Activated CD4-positive, alpha-beta T cell treated with anti-CD3 and anti-CD28 coated beads for 1 hour (primary cell): Measurements from ENCODE around the gene POLD2.
"Not testable (repeated sequence)": the region's sequence is repeated elsewhere in the genome, so short reads cannot be mapped to it uniquely, and the experiment has no call there.

Source experiments
- DNase-seq: peaks from one replicate; pipeline ENCODE4 v3.0.0-alpha.2; 2020

The POLD2 gene

DNA sequence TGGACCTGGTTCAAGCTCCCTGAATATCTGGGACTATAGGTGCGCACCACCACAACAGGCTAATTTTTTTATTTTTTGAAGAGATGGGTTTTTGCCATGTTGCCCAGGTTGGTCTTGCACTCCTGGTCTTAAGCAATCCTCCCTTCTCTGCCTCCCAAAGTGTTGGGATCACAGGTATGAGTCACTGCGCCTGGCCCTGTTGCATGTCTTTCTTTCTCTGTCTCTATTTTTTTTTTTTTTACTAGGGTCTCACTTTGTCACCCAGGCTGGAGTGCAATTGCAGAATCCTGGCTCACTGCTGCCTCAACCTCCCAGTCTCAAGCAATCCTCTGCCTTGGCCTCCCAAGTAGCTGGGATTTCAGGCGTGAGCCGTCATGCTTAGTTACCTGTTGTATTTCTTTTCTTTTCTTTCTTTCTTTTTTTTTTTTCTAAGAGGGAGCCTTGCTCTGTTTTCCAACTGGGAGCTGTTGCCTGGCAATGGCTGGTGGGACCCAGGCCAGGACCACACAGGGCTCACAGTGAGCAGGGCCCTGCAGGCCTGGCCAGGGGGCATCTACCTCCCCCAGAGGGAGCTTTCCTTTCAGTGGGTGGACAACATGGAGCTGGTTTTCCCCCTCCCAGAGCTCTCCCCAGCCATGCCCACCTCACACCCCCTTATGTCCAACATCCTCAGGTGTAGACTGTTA is 11.7 kb upstream of the POLD2 start:
- DNase-seq: no peak

DNA sequence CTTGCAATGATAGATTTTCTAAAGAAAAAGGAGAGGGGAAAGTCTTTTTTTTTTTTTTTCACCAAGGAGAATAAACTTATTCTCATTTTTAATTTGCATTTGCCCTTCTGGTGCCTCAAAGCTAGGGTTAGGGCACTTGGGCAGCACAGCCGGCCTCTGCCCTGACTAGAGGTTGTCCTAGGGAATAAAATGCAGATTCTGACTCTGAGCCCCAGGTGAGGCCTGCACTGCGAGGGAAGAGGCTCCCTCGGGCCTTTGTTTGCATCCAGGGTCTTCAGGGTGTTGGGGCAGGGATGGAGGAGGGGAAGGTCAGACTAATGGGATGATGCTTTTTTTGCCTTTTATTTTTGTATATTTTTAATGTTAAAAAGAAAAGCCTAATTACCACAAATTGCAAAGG is 9.9 kb upstream of the POLD2 start:
- no peak for DNase-seq

DNA sequence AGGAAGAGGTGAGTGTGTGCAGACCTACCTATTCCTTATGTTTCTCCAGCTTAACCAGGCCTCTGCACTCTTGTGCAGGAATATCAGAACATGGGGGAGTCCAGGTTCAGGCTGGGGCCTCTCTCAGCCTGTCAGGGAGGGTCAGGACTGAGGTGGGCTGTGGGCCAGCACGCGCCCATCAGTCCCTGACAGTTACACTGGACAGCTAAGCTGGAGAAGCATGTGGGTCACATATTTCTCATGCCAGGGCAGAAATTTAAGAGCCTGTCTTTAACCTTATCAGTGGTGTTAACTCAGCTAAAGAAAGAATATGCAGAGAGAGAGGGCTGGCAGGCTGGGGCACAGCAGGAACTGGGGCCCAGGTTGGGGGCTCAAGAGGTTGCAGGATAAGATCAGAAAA is 8.7 kb upstream of the POLD2 start:
- no peak for DNase-seq

DNA sequence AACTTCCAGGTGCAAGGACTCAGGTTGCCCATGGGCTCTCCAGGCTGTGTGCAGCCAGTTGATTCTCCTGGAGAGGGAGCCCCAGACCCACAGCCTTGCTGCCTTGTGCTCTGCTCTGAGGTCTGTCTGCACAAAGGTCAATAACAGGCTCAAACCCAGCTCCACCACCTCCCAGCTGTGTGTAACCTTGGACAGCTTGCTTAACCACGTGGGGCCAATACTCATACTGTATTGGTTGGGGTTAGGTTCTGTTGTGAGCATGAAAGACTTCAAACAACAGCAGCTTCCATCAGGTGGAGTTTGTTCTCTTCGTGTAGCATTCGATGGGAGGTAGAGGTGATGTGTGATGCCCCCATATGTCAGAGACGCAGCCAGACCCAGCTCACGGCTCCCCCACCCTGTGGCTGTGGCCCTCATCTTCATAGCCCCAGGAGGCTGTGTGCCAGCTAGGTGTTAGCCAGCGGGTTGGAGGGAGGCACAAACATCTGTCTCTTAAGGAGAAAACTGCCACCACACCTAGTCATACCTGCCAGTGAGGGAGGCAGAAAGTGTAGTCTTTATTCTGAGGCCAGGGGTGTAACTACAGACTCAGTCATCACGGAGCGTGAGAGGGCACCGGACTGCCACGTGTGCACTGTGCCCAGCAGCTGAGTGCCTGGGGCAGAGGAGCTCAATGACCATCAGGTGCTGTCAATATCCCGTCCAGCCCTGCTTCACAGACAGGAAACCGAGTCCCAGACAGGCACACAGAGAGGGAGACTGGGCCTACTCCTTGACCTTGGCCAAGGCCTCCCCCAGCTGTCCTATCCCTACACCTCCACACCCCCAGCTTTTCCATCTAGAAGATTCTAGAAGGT is 8.1 kb upstream of the POLD2 start:
- DNase-seq: no peak

DNA sequence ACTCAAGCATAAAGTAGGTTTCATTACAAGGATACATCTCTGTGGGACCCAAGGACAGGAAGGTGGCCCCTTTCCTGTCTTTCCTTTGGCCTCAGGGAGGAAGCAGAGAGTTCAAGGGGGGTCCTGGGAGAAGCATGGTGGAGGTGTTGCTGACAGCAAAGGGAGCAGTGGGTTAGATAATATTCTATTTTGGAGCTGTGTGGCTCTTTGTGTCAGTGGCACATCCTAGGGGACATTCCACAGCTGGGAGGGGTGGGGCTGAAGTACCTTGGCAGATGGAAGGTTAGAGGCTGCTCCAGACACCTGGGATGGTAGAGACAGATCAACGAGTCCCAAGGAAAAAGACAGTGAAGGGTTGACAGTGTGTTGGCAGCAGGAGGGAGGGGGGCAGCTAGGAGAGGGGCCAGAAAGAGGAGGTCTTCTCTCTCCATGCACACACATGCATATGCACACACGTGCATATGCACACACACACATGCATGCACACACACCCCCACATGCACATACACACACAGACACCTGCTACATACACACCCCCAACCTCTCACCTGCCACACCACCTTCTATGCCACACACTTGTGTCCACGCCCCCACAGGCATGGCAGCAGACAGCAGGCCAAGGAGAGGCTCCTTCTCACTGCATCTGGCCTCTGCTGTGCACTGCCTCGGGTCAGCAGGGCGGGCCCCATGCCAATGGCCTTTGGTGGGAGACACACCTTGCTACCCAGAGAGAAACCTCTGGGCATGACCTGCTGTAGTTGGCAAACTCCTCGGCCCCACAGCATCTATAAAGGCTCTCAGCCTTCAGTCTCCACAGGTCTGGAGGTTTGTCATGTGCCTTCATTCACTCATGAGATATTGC is 5.6 kb upstream of the POLD2 start:
- DNase-seq: no peak

DNA sequence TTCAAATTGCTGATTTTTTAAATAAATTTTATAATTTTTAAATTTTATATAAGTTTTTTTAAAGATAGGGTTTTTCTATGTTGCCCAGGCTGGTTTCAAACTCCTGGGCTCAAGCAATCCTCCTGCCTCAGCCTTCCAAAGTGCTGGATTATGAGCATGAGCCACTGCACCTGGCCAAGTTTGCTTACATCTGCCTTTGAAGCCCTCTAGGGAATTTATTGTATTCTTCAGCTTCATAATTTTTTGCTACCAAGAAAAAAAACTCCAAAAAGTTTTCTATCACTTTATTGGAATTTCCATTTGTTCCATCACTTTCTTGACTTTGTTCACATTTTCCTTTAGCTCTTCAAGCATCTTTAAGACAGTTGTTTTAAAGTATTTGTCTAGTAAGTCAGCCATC is 3.8 kb upstream of the POLD2 start:
- DNase-seq: no peak

DNA sequence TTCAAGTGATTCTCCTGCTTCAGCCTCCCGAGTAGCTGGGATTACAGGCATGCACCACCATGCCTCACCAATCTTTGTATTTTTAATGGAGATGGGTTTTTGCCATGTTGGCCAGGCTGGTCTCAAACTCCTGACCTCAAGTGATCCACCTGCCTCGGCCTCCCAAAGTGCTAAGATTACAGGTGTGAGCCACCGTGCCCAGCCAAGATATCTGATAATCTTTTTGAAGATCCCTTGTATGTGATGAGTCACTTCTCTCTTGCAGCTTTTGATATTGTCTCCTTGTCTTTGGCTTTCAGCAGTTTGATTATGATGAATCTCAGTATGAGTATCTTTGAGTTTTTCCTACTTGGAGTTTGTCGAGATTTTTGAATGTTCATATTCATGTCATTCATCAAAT is 3.2 kb upstream of the POLD2 start:
- DNase-seq: not testable (repeated sequence)

DNA sequence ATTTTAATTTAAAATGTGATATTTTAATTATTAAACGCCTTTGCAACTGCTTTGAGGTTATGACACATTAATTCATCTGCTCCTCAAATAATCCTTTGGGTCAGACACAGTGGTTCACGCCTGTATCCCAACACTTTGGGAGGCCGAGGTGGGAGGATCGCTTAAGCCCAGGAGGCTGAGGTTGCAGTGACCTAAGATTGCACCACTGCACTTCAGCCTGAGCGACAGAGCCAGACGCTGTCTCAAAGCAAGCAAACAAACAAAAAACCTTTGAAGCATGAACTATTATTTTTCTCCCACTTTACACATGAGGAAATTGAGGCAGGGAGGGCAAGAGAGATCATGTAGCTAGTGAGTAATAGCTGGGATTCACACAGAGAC is 1.5 kb upstream of the POLD2 start:
- DNase-seq: no peak

DNA sequence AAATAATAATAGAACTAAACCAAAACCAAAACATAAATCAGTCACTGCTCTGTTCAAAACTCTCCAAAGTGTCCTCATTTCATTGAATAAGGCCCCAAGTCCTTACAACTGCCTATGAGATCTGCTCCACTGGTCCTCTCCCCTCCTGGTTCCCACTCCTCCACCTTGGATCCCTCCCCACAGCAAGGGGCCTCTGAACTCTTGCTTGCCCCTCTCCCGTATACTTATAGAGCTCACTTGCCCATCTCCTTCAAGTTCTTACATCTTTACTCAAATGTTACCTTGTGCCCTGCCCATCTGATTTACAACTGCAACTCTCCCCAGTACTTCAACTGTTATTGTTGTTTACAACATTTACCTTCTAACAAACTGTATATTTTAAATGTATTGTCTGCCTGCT is 819 bp downstream of the POLD2 start:
- no peak for DNase-seq

DNA sequence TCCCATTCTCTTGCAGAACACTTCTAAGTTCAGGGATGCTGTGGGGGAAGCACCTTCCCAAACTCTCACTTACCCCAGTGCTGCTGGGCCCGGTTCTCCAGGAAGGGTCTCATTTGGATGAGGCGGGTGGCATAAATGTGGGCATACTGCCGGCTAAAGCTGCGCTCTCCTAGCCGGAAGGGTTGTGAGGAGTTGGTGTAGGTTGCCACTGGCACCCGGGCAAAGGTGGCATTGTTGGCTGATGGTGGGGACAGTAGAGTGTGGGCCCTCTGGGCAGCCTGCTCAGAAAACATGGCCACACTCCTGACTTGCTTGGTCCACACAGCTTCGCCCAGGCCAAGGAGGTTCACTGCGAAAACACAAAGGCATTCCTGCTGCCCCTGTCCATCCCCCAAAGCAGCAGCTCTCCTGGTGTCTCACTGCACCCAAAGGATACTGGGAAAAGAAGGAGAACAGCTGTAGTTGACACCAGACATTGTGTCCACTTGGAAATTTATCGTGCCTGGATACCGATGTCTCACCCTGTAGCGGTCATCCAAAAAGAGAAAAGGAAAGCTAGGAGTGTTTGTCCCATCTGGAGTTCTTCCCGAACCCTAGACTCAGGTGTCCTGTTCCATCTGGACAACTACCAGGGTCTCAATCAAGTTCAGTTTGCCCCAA is 1.5 kb downstream of the POLD2 start:
- no peak for DNase-seq

DNA sequence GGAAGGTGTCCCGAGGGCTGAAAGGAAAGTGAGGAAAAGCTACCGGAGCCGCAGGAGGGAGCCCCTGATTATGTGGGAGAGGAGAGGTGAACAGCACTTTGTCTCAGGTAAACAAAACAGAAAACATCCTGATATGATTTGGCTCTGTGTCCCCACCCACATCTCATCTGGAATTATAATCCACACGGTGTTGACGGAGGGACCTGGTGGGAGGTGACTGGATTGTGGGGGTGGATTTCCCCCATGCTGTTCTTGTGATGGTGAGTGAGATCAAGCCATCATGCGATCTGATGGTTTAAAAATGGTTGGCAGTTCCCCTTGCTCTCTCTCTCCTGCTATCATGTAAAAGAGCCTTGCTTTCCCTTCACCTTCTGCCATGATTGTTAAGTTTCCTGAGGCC is 3.0 kb downstream of the POLD2 start:
- no peak for DNase-seq

DNA sequence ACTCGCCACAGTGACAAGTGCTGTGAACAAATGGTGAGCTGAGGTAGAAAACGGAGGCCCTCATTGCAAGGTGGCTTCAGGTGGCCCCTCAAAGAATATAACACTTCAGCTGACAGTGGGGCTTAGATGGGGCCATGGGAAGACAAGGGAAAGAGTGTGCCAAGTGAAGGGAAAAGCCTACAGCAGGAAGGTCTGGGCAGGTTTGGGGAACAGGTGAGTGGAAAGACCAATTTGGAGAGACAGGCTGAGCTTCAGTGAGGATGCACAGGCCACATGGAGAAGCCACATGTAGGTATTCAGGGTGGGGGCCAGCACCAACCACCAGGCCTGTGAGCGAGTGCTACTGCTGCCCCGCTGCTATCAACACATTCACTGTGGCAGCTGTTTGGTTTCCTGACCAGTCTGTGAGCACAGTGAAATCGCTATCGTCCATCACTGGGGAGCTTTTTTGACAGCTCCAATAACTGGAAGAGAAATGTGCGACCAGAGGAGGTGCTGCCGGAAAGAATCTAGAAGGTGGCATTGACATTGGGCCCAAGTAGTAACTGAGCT is 3.4 kb downstream of the POLD2 start:
- DNase-seq: no peak

DNA sequence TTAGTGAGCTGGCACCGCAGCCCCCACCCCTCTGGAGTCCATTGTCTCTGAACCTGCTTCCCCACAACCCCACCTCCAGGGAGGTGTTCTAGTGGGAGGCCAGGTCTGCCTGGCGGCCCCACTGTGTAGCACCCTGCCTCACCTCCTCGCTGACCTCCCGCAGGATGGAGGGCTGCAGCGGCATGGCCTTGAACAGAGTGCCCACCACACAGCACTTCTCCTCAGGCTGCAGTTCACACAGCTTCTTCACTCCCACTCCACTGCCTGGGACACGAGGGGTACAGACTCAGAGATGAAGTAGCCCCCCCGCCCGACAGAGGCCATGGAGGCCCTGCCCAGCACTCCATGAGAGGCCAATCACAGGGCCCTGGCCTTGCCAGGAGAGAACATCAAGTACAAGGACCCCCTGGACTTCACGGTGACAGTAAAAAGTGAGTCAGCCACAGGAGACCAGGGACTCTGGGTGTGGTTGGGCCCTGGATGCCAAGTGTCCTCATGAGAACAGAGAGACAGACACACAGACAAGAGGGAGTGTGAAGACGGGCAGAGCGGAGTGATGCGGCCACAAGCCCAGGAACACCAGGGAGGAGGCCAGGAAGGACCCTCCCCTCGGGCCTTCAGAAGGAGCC is 5.4 kb downstream of the POLD2 start:
- DNase-seq: no peak

DNA sequence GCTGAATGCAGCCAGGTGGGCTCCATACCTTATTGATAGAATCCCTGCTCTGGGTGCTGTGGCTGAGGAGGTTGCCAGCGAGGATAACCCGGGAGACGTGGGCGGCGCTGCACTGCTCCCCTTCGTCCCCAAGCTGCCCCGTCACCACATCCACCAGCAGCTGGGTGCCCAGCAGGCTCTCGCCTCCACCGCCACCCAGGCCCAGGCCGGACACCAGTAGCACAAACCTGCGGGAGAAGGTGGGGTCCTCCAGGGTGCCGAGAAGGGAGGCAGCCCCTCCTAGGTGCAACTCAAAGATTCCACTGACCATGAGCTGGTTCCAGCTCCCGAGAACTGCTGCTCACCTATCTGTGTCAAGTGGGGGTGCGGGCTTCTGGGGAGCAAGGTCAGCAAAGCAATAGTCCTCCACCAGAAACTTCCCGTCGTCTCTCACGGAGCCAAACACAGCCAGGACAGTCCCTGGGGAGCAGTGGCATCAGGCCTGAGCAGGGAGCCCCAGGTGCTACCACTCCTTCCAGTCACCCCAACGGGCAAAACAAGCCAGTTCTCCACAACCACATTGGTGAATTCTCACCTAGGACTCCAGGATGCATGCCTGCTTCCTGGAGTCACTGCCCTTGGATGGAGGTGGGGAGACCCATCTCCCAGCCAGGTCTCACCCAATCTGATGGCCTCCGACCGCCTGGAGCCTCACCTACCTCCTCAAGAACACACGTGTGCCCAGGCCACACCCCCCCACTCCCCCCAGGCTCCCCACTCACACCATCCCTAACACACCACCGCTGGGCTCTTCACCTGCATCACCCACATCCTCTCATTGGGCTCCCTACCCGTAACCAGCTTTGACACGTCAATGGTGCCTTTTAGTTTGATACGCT is 6.3 kb downstream of the POLD2 start:
- no peak for DNase-seq

DNA sequence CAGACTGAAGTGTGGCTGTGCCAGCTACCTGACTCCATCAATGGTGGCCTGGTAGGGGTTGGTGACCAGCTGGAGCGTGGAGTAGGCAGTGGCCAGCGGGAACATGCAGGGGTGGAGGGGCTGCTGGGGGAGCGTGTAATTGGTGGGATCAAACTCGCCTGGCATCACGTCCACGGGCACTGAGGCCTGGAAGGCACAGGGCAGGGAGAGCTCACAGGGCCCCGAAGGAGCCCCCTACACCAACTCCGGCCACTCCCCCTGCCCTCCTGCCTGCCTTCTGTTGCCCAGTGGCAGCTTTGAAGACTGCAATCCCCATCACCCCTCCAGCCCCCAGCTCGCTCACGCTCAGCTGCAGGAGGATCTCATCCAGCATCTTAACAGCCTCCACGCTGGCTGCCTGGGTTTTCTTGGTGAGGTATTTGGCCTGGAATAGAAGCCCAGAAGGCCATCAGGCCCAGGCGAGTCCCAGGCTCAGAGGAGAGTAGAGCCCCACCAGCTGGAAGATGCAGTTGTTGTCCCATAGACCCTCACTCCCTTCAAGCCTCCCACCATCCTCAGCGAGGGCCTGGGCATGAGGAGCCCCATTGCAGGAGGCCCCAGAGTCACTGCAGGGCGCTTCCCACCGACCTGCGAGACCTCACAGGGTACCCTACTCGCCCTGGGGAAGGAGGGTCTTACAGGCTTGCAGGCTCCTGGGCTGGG is 7.1 kb downstream of the POLD2 start:
- no peak for DNase-seq

DNA sequence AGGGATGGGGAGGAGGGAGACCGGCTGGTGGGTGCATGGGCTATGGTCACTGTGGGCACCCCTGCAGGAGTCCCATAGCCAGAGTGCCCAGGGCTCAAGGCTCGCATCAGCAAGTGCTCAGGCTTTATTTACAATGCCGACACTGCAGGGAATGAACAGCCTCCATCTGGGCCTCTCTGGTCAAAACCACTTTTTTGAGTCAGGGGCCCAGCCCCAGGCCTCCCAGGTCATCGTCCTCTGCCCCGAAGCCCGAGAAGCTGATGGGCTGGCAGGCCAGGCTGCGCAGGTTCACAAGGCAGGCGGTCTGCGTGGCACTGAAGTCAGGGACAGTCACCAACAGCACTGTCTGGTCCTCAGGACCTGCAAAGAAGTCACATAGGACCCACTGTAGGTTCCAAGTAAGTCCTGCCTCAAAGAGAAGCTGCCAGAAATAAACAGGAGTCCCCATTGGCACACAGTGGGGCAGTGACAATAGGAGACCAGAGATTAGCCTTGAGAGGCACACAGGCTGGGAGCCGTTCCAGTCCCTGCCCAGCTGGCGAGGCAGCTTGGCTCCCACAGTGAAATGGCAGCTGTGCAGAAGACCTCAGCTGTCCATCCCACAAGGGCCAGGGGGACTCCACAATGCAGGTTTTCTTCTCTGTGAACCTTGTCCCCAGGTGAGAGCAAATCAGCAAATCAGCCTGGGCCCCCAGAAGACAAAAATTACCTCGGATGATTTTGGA is 8.6 kb downstream of the POLD2 start:
- DNase-seq: no peak

DNA sequence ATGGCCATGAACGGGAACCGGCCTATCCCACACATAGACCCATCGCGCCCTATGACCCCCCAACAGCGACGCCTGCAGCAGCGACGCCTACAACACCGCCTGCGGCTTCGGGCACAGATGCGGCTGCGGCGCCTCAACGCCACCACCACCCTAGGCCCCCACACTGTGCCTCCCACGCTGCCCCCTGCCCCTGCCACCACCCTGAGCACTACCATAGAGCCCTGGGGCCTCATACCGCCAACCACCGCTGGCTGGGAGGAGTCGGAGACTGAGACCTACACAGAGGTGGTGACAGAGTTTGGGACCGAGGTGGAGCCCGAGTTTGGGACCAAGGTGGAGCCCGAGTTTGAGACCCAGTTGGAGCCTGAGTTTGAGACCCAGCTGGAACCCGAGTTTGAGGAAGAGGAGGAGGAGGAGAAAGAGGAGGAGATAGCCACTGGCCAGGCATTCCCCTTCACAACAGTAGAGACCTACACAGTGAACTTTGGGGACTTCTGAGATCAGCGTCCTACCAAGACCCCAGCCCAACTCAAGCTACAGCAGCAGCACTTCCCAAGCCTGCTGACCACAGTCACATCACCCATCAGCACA is 9.5 kb downstream of the POLD2 start:
- no peak for DNase-seq

DNA sequence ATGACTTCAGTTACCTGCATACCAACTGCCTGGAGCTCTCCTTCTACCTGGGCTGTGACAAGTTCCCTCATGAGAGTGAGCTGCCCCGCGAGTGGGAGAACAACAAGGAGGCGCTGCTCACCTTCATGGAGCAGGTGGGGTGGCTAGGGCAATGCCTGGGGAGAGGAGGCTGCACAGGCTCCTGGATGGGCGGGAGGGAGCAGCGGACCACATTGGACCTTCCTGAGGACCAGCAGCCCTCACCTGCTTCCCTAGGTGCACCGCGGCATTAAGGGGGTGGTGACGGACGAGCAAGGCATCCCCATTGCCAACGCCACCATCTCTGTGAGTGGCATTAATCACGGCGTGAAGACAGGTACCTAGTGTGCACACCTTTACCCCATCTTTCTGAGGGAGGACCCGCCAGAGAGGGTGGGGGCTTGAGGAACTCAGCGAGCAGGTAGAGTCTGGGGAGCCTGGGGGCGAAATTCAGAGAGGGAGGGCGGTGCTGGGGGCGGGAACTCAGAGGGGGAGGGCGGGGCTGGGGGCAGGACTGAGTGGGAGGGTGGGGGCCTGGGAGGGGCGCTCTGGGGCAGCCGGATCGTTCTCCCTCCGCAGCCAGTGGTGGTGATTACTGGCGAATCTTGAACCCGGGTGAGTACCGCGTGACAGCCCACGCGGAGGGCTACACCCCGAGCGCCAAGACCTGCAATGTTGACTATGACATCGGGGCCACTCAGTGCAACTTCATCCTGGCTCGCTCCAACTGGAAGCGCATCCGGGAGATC is 10.2 kb downstream of the POLD2 start:
- DNase-seq: no peak
